K562 (cell line): ENCODE results near the gene MDK.

Source experiments
- BRD9 ChIP-seq: fragments of 450-650 bp; IDR thresholded peaks from 2 replicates; pipeline ENCODE4 v1.6.1; 2018; ENCODE audit warnings: low read depth; ENCODE audit not compliant: partially characterized antibody
- COPS2 ChIP-seq: fragments of 450-650 bp; conservative IDR thresholded peaks from 2 replicates; pipeline ENCODE4 v1.6.1; 2016; ENCODE audit warnings: mild to moderate bottlenecking, moderate library complexity
- ELK1 ChIP-seq: sonication (generic); formaldehyde crosslinking; IDR thresholded peaks from 2 replicates; pipeline ENCODE4 v1.8.1; 2022; ENCODE audit warnings: missing genetic modification reagents
- EP300 ChIP-seq: IDR thresholded peaks from 2 replicates; pipeline ENCODE4 v1.6.1; 2012; ENCODE audit warnings: low read length, improper control_type of control experiment
- PHF20 ChIP-seq: fragments of 450-650 bp; IDR thresholded peaks from 2 replicates; pipeline ENCODE4 v1.6.1; 2018; ENCODE audit not compliant: partially characterized antibody
- PHF21A ChIP-seq: fragments of 450-650 bp; IDR thresholded peaks from 2 replicates; pipeline ENCODE4 v1.6.1; 2017; ENCODE audit warnings: low read depth, borderline replicate concordance
- RB1 ChIP-seq: fragments of 450-650 bp; IDR thresholded peaks from 2 replicates; pipeline ENCODE4 v1.6.1; 2017; ENCODE audit warnings: low read depth, mild to moderate bottlenecking
- RBBP5 ChIP-seq: fragments of 200-600 bp; sonication (generic); IDR thresholded peaks from 2 replicates; pipeline ENCODE4 v1.6.1; 2012; ENCODE audit warnings: borderline replicate concordance, mild to moderate bottlenecking, low read length, control low read depth, inconsistent platforms; ENCODE audit not compliant: insufficient read depth, poor library complexity, severe bottlenecking
- RBM14 ChIP-seq: fragments of 200-400 bp; formaldehyde crosslinking; IDR thresholded peaks from 2 replicates; pipeline ENCODE4 v1.6.1; 2018; ENCODE audit warnings: low read depth, mild to moderate bottlenecking, low read length, moderate library complexity, borderline replicate concordance; ENCODE audit not compliant: insufficient read depth
- SMAD1 ChIP-seq: fragments of 150-350 bp; IDR thresholded peaks from 2 replicates; pipeline ENCODE4 v1.6.1; 2014; ENCODE audit warnings: low read length, low read depth; ENCODE audit not compliant: partially characterized antibody
- TF ChIP-seq, protein P1 (sequence below): sonication (generic); formaldehyde crosslinking; IDR thresholded peaks from 2 replicates; pipeline ENCODE4 v1.8.1; 2023; ENCODE audit warnings: mild to moderate bottlenecking, missing genetic modification reagents
- TF ChIP-seq, protein P2 (sequence below): sonication (generic); formaldehyde crosslinking; IDR thresholded peaks from 2 replicates; pipeline ENCODE4 v1.8.0; 2023; ENCODE audit warnings: missing genetic modification reagents, mild to moderate bottlenecking, borderline replicate concordance

DNA sequence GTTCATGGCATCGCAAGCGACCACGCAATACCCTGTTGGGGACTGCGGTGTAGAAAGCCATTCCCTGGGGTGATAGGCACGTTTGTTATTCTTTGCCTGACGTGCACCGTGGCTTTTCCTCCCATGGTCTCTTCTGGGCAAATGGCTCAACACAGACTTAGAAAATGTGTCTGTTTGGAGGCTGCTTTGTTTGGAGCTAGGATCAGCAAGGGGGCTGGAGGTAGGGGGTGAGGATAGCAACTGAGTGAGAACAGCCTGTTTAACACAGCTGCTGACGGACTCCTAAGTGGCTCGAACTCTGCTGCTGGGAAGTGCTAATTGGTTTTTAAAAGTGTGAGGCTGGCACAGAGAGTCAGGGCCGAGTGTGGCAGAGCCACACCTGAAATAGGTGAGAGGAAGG is 26.2 kb downstream of the MDK start:
- TF ChIP-seq, protein P1, sequence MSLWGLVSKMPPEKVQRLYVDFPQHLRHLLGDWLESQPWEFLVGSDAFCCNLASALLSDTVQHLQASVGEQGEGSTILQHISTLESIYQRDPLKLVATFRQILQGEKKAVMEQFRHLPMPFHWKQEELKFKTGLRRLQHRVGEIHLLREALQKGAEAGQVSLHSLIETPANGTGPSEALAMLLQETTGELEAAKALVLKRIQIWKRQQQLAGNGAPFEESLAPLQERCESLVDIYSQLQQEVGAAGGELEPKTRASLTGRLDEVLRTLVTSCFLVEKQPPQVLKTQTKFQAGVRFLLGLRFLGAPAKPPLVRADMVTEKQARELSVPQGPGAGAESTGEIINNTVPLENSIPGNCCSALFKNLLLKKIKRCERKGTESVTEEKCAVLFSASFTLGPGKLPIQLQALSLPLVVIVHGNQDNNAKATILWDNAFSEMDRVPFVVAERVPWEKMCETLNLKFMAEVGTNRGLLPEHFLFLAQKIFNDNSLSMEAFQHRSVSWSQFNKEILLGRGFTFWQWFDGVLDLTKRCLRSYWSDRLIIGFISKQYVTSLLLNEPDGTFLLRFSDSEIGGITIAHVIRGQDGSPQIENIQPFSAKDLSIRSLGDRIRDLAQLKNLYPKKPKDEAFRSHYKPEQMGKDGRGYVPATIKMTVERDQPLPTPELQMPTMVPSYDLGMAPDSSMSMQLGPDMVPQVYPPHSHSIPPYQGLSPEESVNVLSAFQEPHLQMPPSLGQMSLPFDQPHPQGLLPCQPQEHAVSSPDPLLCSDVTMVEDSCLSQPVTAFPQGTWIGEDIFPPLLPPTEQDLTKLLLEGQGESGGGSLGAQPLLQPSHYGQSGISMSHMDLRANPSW (CRISPR knock-in tag): no peak
- TF ChIP-seq, protein P2, sequence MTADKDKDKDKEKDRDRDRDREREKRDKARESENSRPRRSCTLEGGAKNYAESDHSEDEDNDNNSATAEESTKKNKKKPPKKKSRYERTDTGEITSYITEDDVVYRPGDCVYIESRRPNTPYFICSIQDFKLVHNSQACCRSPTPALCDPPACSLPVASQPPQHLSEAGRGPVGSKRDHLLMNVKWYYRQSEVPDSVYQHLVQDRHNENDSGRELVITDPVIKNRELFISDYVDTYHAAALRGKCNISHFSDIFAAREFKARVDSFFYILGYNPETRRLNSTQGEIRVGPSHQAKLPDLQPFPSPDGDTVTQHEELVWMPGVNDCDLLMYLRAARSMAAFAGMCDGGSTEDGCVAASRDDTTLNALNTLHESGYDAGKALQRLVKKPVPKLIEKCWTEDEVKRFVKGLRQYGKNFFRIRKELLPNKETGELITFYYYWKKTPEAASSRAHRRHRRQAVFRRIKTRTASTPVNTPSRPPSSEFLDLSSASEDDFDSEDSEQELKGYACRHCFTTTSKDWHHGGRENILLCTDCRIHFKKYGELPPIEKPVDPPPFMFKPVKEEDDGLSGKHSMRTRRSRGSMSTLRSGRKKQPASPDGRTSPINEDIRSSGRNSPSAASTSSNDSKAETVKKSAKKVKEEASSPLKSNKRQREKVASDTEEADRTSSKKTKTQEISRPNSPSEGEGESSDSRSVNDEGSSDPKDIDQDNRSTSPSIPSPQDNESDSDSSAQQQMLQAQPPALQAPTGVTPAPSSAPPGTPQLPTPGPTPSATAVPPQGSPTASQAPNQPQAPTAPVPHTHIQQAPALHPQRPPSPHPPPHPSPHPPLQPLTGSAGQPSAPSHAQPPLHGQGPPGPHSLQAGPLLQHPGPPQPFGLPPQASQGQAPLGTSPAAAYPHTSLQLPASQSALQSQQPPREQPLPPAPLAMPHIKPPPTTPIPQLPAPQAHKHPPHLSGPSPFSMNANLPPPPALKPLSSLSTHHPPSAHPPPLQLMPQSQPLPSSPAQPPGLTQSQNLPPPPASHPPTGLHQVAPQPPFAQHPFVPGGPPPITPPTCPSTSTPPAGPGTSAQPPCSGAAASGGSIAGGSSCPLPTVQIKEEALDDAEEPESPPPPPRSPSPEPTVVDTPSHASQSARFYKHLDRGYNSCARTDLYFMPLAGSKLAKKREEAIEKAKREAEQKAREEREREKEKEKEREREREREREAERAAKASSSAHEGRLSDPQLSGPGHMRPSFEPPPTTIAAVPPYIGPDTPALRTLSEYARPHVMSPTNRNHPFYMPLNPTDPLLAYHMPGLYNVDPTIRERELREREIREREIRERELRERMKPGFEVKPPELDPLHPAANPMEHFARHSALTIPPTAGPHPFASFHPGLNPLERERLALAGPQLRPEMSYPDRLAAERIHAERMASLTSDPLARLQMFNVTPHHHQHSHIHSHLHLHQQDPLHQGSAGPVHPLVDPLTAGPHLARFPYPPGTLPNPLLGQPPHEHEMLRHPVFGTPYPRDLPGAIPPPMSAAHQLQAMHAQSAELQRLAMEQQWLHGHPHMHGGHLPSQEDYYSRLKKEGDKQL (CRISPR knock-in tag): no peak
- TF ChIP-seq BRD9: no peak
- no peak for TF ChIP-seq ELK1
- no peak for TF ChIP-seq EP300
- TF ChIP-seq PHF20: no peak
- TF ChIP-seq SMAD1: no peak
- TF ChIP-seq RB1: no peak
- no peak for TF ChIP-seq RBM14
- no peak for TF ChIP-seq PHF21A
- TF ChIP-seq COPS2: no peak
- TF ChIP-seq RBBP5: no peak
